Measurements from ENCODE around the gene TP53TG5.

GRCh38 chr20:45416917-45417316 lies 38.8 kb upstream of the TP53TG5 start:
- TF ChIP-seq GATA3 (IDR thresholded peaks at IDR 0.05; ENCODE audit: low read depth, low read length) (no peak), GATA2 (IDR thresholded peaks at IDR 0.05; ENCODE audit: low read depth, low read length) (no peak)

Data from SH-SY5Y (cell line).